NT2/D1 (cell line): Measurements from ENCODE around the gene RNF212.

Source experiments
- DNase-seq: peaks from one replicate; pipeline ENCODE4 v3.0.0-alpha.2; 2011; ENCODE audit warnings: low read depth, low spot score
- H3K27me3 ChIP-seq: 2 replicates; pipeline ENCODE4 v1.6.0; 2011; ENCODE audit warnings: mild to moderate bottlenecking; ENCODE audit not compliant: insufficient read length, insufficient read depth
- H3K36me3 ChIP-seq: 2 replicates; pipeline ENCODE4 v1.6.1; 2011; ENCODE audit warnings: mild to moderate bottlenecking, low read length, mixed read lengths; ENCODE audit not compliant: insufficient read depth, insufficient read length
- H3K4me1 ChIP-seq: 2 replicates; pipeline ENCODE4 v1.5.1; 2011; ENCODE audit not compliant: insufficient read depth, insufficient read length
- H3K4me3 ChIP-seq: 2 replicates; pipeline ENCODE4 v1.5.1; 2011; ENCODE audit warnings: low read depth; ENCODE audit not compliant: insufficient read length
- H3K9ac ChIP-seq: 2 replicates; pipeline ENCODE4 v1.6.0; 2011; ENCODE audit warnings: low read depth; ENCODE audit not compliant: insufficient read length
- H3K9me3 ChIP-seq: 2 replicates; pipeline ENCODE4 v1.5.1; 2011; ENCODE audit warnings: mild to moderate bottlenecking, low read length; ENCODE audit not compliant: insufficient read depth
- SUZ12 ChIP-seq: IDR thresholded peaks from 2 replicates; pipeline ENCODE4 v1.6.1; 2011; ENCODE audit not compliant: insufficient read length, insufficient read depth; ENCODE audit errors: extremely low read depth
- YY1 ChIP-seq: IDR thresholded peaks from 2 replicates; pipeline ENCODE4 v1.6.1; 2011; ENCODE audit not compliant: insufficient read length, insufficient read depth
- ZNF274 ChIP-seq: IDR thresholded peaks from 2 replicates; pipeline ENCODE4 v1.6.1; 2011; ENCODE audit warnings: mild to moderate bottlenecking, low read depth, low read length

The RNF212 gene

DNA sequence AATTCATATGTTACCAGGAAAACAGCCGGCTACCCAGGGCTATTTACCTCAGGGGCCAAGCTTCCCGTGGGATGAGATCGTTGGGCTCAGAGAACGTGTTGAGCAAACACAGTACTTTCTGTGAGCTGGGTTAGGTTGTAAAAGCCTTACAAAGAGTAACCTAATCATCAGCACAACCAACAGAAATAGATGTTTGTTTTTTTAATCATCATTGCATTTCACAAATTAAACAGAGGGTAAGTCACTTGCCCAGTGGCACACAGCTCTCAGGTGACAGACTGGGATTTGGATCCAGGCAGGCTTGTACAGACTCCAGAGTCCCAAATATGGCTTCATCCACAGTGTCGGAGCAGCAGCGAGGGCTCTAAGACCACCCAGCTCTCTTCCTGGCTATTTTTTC is 38.9 kb upstream of the RNF212 start:
- H3K9ac ChIP-seq = no peak overlapping the region
- no peak for DNase-seq
- TF ChIP-seq YY1 (no peak), ZNF274 (no peak), SUZ12 (no peak)
- H3K4me1 ChIP-seq = no peaks in the 10 kb centered on the region
- no peaks in the 10 kb centered on the region for H3K36me3 ChIP-seq
- H3K27me3 ChIP-seq = peaks cover 3% of the 10 kb centered on the region
- H3K4me3 ChIP-seq = no peak overlapping the region
- H3K9me3 ChIP-seq = peaks cover 24% of the 10 kb centered on the region; the same call in 1 of the 2 replicates

GRCh38 chr4:1151541-1151940 is 38.2 kb upstream of the RNF212 start:
- no peaks in the 10 kb centered on the region for H3K36me3 ChIP-seq
- no peak overlapping the region for H3K9ac ChIP-seq
- TF ChIP-seq ZNF274 (no peak), SUZ12 (no peak), YY1 (no peak)
- H3K27me3 ChIP-seq = peaks cover 3% of the 10 kb centered on the region
- peaks cover 24% of the 10 kb centered on the region; the same call in 1 of the 2 replicates for H3K9me3 ChIP-seq
- no peak for DNase-seq
- no peak overlapping the region for H3K4me3 ChIP-seq
- no peaks in the 10 kb centered on the region for H3K4me1 ChIP-seq

- Histone ChIP-seq H3K9ac (no peak overlapping the region), H3K4me1 (no peaks in the 10 kb centered on the region), H3K9me3 (peaks cover 24% of the 10 kb centered on the region; the same call in 1 of the 2 replicates), H3K27me3 (peaks cover 3% of the 10 kb centered on the region), H3K36me3 (no peaks in the 10 kb centered on the region), H3K4me3 (no peak overlapping the region)
- no peak for DNase-seq
- TF ChIP-seq YY1 (no peak), ZNF274 (no peak), SUZ12 (no peak)
These were observed 37.5 kb upstream of the RNF212 start for GRCh38 chr4:1150875-1151274.

- H3K36me3 ChIP-seq = no peaks in the 10 kb centered on the region
- H3K4me3 ChIP-seq = no peak overlapping the region
- H3K4me1 ChIP-seq = no peaks in the 10 kb centered on the region
- H3K27me3 ChIP-seq = peaks cover 3% of the 10 kb centered on the region
- TF ChIP-seq YY1 (no peak), SUZ12 (no peak), ZNF274 (no peak)
- no peaks in the 10 kb centered on the region for H3K9me3 ChIP-seq
- no peak for DNase-seq
- no peak overlapping the region for H3K9ac ChIP-seq
These were observed 26.5 kb upstream of the RNF212 start for GRCh38 chr4:1139860-1140259.

GRCh38 chr4:1137850-1138249 is 24.5 kb upstream of the RNF212 start:
- Histone ChIP-seq H3K4me1 (no peaks in the 10 kb centered on the region), H3K9me3 (no peaks in the 10 kb centered on the region), H3K36me3 (no peaks in the 10 kb centered on the region), H3K4me3 (no peak overlapping the region), H3K27me3 (peaks cover 3% of the 10 kb centered on the region), H3K9ac (no peak overlapping the region)
- no peak for DNase-seq
- TF ChIP-seq SUZ12 (no peak), YY1 (no peak), ZNF274 (no peak)

GRCh38 chr4:1137063-1137776 is 23.9 kb upstream of the RNF212 start:
- H3K27me3 ChIP-seq = peaks cover 1% of the 10 kb centered on the region
- DNase-seq = no peak
- H3K9me3 ChIP-seq = no peaks in the 10 kb centered on the region
- H3K9ac ChIP-seq = no peak overlapping the region
- TF ChIP-seq ZNF274 (no peak), SUZ12 (no peak), YY1 (no peak)
- no peaks in the 10 kb centered on the region for H3K4me1 ChIP-seq
- H3K4me3 ChIP-seq = no peak overlapping the region
- H3K36me3 ChIP-seq = no peaks in the 10 kb centered on the region

GRCh38 chr4:1136048-1136447 is 22.7 kb upstream of the RNF212 start:
- TF ChIP-seq SUZ12 (no peak), YY1 (no peak), ZNF274 (no peak)
- Histone ChIP-seq H3K4me1 (no peaks in the 10 kb centered on the region), H3K27me3 (no peaks in the 10 kb centered on the region), H3K9ac (no peak overlapping the region), H3K4me3 (no peak overlapping the region), H3K9me3 (no peaks in the 10 kb centered on the region), H3K36me3 (no peaks in the 10 kb centered on the region)
- no peak for DNase-seq
